Endodermal cell (in vitro differentiated cells): ENCODE measurements around the gene ATP5F1B. TPM values are rescaled to one million over a fixed set of nuclear protein-coding genes. Genes with fewer than 3 reads are reported as not detected.

ENCODE experiments used
- DNase-seq: peaks from one replicate; pipeline ENCODE4 v3.0.0-alpha.2; 2017
- H3K27ac ChIP-seq: 2 replicates; pipeline ENCODE4 v1.5.1; 2013; ENCODE audit warnings: mild to moderate bottlenecking, low read depth, low read length, moderate library complexity
- H3K27me3 ChIP-seq: 2 replicates; pipeline ENCODE4 v1.6.1; 2013; ENCODE audit warnings: mild to moderate bottlenecking, low read length, moderate library complexity; ENCODE audit not compliant: insufficient read depth, control insufficient read depth, poor library complexity, severe bottlenecking
- H3K36me3 ChIP-seq: 2 replicates; pipeline ENCODE4 v1.7.0; 2013; ENCODE audit warnings: mild to moderate bottlenecking, low read length, moderate library complexity; ENCODE audit not compliant: control insufficient read depth, insufficient read depth
- H3K4me1 ChIP-seq: one replicate; pipeline ENCODE4 v1.7.0; 2013; ENCODE audit warnings: low read length; ENCODE audit not compliant: control insufficient read depth, insufficient read depth
- H3K4me3 ChIP-seq: 2 replicates; pipeline ENCODE4 v1.5.1; 2013; ENCODE audit warnings: mild to moderate bottlenecking, low read length, moderate library complexity
- H3K9ac ChIP-seq: 2 replicates; pipeline ENCODE4 v1.6.1; 2013; ENCODE audit warnings: mild to moderate bottlenecking, low read length, moderate library complexity; ENCODE audit not compliant: poor library complexity, severe bottlenecking; ENCODE audit errors: extremely low read depth
- H3K9me3 ChIP-seq: 2 replicates; pipeline ENCODE4 v1.6.1; 2013; ENCODE audit warnings: mild to moderate bottlenecking, low read length, moderate library complexity; ENCODE audit not compliant: control insufficient read depth
- H3K27ac Mint-ChIP-seq: 2 replicates; pipeline ENCODE4 v1.8.0; 2020; ENCODE audit warnings: mixed read lengths
- H3K27me3 Mint-ChIP-seq: 2 replicates; pipeline ENCODE4 v1.8.0; 2021; ENCODE audit warnings: mild to moderate bottlenecking, mixed read lengths; ENCODE audit not compliant: insufficient read depth
- H3K36me3 Mint-ChIP-seq: 2 replicates; pipeline ENCODE4 v1.8.0; 2020; ENCODE audit warnings: low read depth, mixed read lengths
- H3K4me1 Mint-ChIP-seq: 2 replicates; pipeline ENCODE4 v1.8.0; 2020; ENCODE audit warnings: mixed read lengths
- H3K4me3 Mint-ChIP-seq: 2 replicates; pipeline ENCODE4 v1.8.0; 2020; ENCODE audit warnings: mild to moderate bottlenecking, moderate library complexity, mixed read lengths
- H3K9me3 Mint-ChIP-seq: 2 replicates; pipeline ENCODE4 v1.8.0; 2020; ENCODE audit warnings: mild to moderate bottlenecking, mixed read lengths
- WGBS, 2 experiments: methylation state at CpG; one replicate each; pipeline versions ENCODE4 v1.1.5 to v1.1.7; 2013; ENCODE audit warnings: missing lambda C conversion rate in 2 of 2, mixed read lengths in 1 of 2; ENCODE audit not compliant: insufficient coverage in 1 of 2, insufficient read length in 1 of 2; 5-methylcytosine and 5-hydroxymethylcytosine counted together
- long read RNA-seq, 4 experiments: library from polyadenylated mRNA in 2 of 4; library from RNA in 1 of 4; library from capped mRNA in 1 of 4; stranded (forward) in 3 of 4; unstranded in 1 of 4; transcript quantifications; one replicate each; pipeline ENCODE4 v2.0.0, GENCODE V29; 2020 to 2021; ENCODE audit warnings: inconsistent platforms in 1 of 4
- polyA plus RNA-seq, 2 experiments: library from polyadenylated mRNA; stranded (reverse); fragments of 50-300 nt; gene quantifications; one replicate each; pipeline ENCODE4 v1.2.3, GENCODE V29; 2013
- total RNA-seq, 2 donors: library from RNA; stranded (reverse); fragmentation: NEBNext Ultra II Directional in 1 of 2; extraction: Animal tissue kit (Norgen Biotek cat#: 25700) in 1 of 2; gene quantifications; 2 replicates in 1 of 2; 3 replicates in 1 of 2; pipeline ENCODE4 v1.2.1, GENCODE V29; 2021
- TF ChIP-seq, protein P1 (sequence below): fragments of 200-600 bp; sonication (generic); conservative IDR thresholded peaks from 2 replicates; pipeline ENCODE4 v1.5.0; 2021; ENCODE audit warnings: antibody characterized with exemption, mild to moderate bottlenecking

The ATP5F1B gene
- 100 to 1,000 TPM; 653 to 681 TPM for total RNA-seq
- 736 TPM for polyA plus RNA-seq (2013, experiment 1 of 2)
- polyA plus RNA-seq (2013, experiment 2 of 2) = 668 TPM
- long read RNA-seq, experiment 1, transcript ATP5F1B-208 (2 exons, 457 nt) = minor isoform, 17 of 383 reads
- long read RNA-seq, experiment 1, transcript ATP5F1B-201 (10 exons, 1,839 nt) = major isoform, 221 of 383 reads
- long read RNA-seq, experiment 1, partial matches to known transcripts = 96 of 383 reads
- long read RNA-seq, experiment 1, other reads (novel, unspliced or antisense) = 49 of 383 reads
- long read RNA-seq, experiment 2, transcript ATP5F1B-201 (10 exons, 1,839 nt) = major isoform, 516 of 585 reads
- long read RNA-seq, experiment 2, partial matches to known transcripts = 45 of 585 reads
- long read RNA-seq, experiment 2, other reads (novel, unspliced or antisense) = 24 of 585 reads
- long read RNA-seq, experiment 3, transcript ATP5F1B-201 (10 exons, 1,839 nt) = major isoform, 2,005 of 2,126 reads
- long read RNA-seq, experiment 3, partial matches to known transcripts = 34 of 2,126 reads
- long read RNA-seq, experiment 3, other reads (novel, unspliced or antisense) = 87 of 2,126 reads
- long read RNA-seq, experiment 4, transcript ATP5F1B-201 (10 exons, 1,839 nt) = major isoform, 2,093 of 2,968 reads
- long read RNA-seq, experiment 4, partial matches to known transcripts = 806 of 2,968 reads
- long read RNA-seq, experiment 4, other reads (novel, unspliced or antisense) = 69 of 2,968 reads

DNA sequence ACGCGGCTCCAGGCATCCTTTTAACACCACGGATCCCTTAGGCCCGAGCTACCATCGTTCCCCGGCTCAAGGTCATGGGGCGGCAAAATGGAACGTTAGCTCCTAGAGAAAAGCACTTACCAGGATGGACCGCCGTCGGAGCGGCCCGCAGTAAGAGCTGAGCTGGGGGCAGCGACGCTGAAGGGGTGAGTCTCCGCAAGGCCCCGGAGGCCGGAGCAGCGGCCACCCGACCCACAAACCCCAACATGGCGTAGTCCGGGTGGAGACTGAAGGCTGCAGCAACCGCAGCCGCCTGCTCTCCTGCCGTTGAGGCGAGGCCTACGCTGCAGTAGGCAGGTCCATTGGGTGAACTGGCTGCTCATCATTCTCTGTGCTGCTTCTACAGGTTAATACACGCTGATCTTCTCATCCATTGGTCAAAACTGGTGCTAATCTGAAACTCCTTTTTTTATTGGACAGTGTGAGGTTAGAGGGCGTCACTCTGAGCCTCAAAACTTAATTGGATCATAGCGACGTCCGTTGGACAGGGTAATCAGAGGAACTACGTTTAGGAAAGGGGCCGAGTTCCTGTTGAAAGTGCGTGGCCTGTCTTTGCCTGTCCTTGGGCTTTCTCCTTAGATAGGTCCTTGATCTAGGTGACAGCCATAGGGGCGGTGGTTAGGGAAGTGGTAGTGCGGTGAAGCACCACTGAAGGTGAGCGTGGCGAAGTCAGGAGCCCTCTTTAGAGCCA lies at the start of gene ATP5F1B:
ATP5F1B (minus strand) TSS at position 268 of the 730 bp plus-strand sequence; CDS start at position 247, 21 bp downstream.
- Mint-ChIP-seq H3K4me3 (peak within 1 kb of the TSS; percentile 100), H3K9me3 (peaks cover 8% of the 10 kb centered on the region), H3K27ac (peak within 1 kb of the TSS; percentile 95), H3K36me3 (peaks cover 36% of the 10 kb centered on the region), H3K4me1 (peaks cover 7% of the 10 kb centered on the region), H3K27me3 (no peaks in the 10 kb centered on the region)
- Histone ChIP-seq H3K4me3 (peak within 1 kb of the TSS; percentile 100), H3K27me3 (no peaks in the 10 kb centered on the region), H3K9ac (peak within 1 kb of the TSS; percentile 95), H3K36me3 (peaks cover 38% of the 10 kb centered on the region), H3K9me3 (no peaks in the 10 kb centered on the region), H3K4me1 (no peaks in the 10 kb centered on the region), H3K27ac (peak within 1 kb of the TSS; percentile 31)
- peak; percentile 99 for DNase-seq
- TF ChIP-seq, protein P1, sequence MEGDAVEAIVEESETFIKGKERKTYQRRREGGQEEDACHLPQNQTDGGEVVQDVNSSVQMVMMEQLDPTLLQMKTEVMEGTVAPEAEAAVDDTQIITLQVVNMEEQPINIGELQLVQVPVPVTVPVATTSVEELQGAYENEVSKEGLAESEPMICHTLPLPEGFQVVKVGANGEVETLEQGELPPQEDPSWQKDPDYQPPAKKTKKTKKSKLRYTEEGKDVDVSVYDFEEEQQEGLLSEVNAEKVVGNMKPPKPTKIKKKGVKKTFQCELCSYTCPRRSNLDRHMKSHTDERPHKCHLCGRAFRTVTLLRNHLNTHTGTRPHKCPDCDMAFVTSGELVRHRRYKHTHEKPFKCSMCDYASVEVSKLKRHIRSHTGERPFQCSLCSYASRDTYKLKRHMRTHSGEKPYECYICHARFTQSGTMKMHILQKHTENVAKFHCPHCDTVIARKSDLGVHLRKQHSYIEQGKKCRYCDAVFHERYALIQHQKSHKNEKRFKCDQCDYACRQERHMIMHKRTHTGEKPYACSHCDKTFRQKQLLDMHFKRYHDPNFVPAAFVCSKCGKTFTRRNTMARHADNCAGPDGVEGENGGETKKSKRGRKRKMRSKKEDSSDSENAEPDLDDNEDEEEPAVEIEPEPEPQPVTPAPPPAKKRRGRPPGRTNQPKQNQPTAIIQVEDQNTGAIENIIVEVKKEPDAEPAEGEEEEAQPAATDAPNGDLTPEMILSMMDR = no peak
- WGBS, 2 experiments = 2 to 3% methylated on average over 30 to 39 of the region's 39 CpGs

DNA sequence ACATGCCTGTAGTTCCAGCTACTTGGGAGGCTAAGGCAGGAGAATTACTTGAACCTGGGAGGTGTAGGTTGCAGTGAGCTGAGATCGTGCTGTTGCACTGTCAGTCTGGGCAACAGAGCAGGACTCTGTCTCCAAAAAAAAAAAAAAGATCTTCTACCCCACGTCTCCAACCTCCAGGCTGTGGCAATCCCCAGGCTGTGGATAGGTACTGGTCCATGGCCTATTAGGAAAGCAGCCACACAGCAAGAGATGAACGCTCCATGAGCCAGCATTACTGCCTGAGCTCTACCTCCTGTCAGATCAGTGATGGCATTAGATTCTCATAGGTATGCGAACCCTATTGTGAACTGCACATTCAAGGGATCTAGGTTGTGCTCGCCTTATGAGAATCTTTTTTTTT lies 48.4 kb upstream of the ATP5F1B start:
- no peaks in the 10 kb centered on the region for H3K27me3 ChIP-seq
- H3K27me3 Mint-ChIP-seq = no peaks in the 10 kb centered on the region
- TF ChIP-seq, protein P1 = no peak
- H3K4me3 Mint-ChIP-seq = no peak overlapping the region
- DNase-seq = no peak
- no peaks in the 10 kb centered on the region for H3K4me1 ChIP-seq
- H3K9me3 ChIP-seq = no peaks in the 10 kb centered on the region
- H3K9ac ChIP-seq = no peak overlapping the region
- WGBS, 2 experiments = 96% methylated on average over 3 to 5 of the region's 5 CpGs
- H3K9me3 Mint-ChIP-seq = no peaks in the 10 kb centered on the region
- H3K36me3 Mint-ChIP-seq = no peaks in the 10 kb centered on the region
- no peak overlapping the region for H3K4me3 ChIP-seq
- H3K27ac Mint-ChIP-seq = no peak overlapping the region
- H3K4me1 Mint-ChIP-seq = peaks cover 6% of the 10 kb centered on the region
- H3K27ac ChIP-seq = no peak overlapping the region
- no peaks in the 10 kb centered on the region for H3K36me3 ChIP-seq

DNA sequence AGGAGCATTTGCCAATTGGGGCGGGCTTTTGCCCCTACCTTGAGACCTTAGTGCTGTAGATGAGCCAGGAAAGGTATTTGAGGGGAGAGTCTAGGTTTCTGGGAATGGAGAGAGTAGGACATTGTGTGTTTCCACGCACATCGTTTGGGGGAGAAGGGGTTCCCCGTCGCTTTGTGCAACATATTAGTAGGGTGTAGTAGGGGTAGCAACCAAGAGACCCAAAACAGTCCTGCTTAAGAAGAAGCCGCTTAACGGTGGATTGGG lies 43.0 kb upstream of the ATP5F1B start:
- Histone ChIP-seq H3K27me3 (no peaks in the 10 kb centered on the region), H3K36me3 (peaks cover 17% of the 10 kb centered on the region), H3K9ac (peak overlapping the region; percentile 78), H3K9me3 (peaks cover 5% of the 10 kb centered on the region), H3K4me3 (peak overlapping the region; percentile 97), H3K4me1 (no peaks in the 10 kb centered on the region), H3K27ac (peak overlapping the region; percentile 99)
- 1 to 2% methylated on average over 6 to 7 of the region's 7 CpGs for WGBS, 2 experiments
- peak overlapping the region; percentile 96 for H3K27ac Mint-ChIP-seq
- H3K4me1 Mint-ChIP-seq = peaks cover 12% of the 10 kb centered on the region
- H3K9me3 Mint-ChIP-seq = no peaks in the 10 kb centered on the region
- TF ChIP-seq, protein P1 = no peak
- H3K36me3 Mint-ChIP-seq = peaks cover 28% of the 10 kb centered on the region
- DNase-seq = no peak
- H3K27me3 Mint-ChIP-seq = no peaks in the 10 kb centered on the region
- H3K4me3 Mint-ChIP-seq = peak overlapping the region; percentile 99
